Activated T-cell treated with anti-CD3 and anti-CD28 coated beads for 4 hours (primary cell): Measurements from ENCODE around the gene IGSF6.
"Not testable (repeated sequence)": the region's sequence is repeated elsewhere in the genome, so short reads cannot be mapped to it uniquely, and the experiment has no call there.

Source experiments
- DNase-seq: peaks from one replicate; pipeline ENCODE4 v3.0.0-alpha.2; 2020

The IGSF6 gene

DNA sequence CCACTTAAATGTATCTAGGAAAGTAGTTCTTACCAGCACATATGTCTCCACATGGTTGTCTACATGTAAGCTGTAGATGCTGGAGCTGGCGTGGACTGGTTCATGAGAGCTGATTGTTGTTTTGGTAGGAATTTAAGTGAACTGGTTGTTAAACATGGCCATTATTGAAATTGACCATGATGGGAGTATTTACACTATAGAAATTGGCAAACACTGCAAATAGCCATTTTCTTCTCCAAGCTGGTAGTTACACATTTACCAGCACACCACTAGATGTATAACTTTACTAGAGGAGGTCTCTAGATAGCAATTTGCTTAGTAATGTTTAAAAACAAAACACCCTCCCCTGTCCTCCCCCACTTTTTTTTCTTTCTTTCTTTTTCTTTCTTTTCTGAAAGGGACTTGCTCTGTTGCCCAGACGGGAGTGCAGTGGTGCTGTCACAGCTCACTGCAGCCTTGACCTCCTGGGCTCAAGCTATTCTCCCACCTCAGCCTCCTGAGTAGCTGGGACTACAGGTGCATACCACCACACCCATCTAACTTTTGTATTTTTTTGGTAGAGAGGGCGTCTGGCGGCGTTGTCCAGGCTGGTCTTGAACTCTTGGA, 24.2 kb downstream of the IGSF6 start:
- DNase-seq, result no peak

- DNase-seq, result no peak
Measured at GRCh38 chr16:21626659-21627277, 25.6 kb downstream of the IGSF6 start.

- DNase-seq, result no peak
Measured at GRCh38 chr16:21625026-21625425, 27.4 kb downstream of the IGSF6 start.

DNA sequence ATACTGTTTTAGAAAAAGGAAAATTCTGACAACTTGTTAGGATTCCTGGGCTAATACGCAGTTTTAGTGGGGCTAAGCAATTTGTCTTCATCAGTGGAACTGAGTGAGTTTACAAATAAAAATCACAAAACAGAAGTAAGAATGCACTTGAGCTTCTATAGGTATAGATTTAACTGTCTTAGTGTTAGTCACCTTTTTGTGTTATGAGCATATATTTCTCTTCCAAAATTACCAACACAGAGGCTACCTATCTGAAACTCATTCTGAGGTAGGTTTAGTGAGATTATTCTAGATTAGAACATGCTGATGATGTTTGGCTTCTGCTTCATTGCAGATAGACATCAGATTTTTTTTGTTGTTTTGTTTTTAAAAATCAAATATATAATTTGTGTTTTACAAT, 29.9 kb downstream of the IGSF6 start:
- no peak for DNase-seq

GRCh38 chr16:21620592-21620991, 31.8 kb downstream of the IGSF6 start:
- DNase-seq, result no peak

- no peak for DNase-seq
Measured at GRCh38 chr16:21619765-21620425, 32.5 kb downstream of the IGSF6 start.

DNA sequence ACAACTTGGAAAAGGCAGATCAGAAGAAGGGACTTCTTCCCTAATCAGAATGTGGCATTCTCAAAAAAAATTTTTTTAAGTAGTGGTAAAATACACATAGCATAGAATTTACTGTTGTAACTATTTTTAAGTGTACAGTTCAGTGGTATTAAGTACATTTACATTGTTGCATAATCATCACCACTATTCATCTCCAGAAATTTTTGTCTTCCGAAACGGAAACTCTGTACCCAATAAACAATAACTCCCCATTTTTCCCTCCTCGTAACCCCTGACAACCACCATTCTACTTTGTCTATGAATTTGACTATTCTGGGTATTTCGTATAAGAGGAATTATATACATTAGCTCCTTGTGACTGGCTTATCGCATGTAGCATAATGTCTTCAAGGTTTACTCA, 34.1 kb downstream of the IGSF6 start:
- DNase-seq, result no peak

GRCh38 chr16:21617607-21618006, 34.8 kb downstream of the IGSF6 start:
- no peak for DNase-seq

DNA sequence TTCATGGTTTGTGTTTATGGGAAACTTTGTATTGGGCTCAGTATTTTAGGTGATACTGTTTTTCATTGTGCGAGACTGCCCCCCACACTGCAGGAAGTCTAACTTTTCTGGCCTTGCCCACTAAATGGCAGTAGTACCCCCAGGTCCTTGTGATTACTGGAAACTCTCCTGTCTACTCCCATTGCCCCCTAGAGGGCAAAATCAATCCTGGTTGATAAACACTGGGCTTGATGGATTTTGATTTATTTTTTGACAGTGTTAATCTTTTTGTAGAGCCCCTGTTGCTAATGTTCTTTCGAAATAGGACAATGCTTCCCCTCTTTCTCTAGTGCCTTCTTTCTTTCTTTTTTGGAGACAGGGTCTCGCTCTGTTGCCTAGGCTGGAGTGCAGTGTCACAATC, 37.5 kb downstream of the IGSF6 start:
- no peak for DNase-seq

DNA sequence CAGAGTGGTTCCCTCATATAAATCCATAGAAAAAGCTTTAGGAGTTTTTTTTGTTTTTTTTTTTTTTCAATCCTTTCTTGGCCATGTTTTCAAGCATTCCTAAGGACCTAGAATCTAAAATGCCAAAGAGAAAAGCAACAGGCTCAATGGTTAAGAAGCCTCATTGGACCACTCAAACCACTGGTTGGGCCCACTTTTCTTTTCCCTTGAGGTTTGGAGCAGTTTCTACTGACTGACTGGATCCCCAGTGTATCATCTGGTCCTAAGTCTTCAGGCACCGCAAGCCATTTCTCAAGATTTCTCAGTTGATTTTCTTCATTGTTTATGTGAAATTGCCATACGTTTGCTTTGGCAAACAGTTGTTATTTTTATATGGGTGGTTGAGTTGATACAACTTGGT, 38.6 kb downstream of the IGSF6 start:
- DNase-seq, result no peak

- no peak for DNase-seq
Measured at GRCh38 chr16:21613361-21613760, 39.0 kb downstream of the IGSF6 start.

DNA sequence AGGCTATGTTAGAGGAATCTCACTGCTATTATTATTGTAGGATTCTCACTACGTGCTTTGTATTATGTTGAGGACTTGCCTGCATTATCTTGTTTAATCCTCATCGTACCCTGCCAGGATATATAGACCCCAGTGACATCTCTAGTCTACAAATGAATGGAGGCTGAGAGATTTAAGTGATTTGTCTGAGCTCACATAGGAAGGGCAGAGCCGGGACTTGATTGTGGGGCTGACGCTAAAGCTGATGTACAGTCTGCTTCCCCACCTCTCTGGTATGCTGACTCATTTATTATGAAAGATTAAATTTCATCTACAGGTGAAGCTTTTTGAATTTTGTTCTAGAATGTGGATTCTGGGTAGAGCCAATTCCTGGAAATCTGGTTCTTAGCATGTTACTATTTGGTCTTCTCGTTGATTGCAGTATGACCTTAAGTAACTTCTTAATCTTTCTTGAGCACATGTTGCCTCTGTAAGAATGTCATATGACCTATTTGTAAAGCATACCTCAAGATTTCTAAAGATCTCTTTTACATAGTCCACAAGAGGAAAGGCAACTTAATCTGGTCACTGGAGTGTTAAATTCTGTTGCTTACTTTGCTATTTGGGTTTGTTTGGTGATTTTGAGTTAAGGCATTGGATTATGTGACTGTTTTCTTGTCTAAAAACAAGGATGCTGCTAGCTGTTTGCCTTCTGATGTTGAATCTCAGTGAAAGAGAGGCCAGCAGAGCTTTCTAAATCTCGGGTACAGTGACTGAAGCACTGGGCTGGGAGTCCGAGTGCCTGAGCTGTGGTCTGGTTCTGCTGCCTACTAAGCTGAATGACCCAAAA, 40.6 kb downstream of the IGSF6 start:
- no peak for DNase-seq

GRCh38 chr16:21611198-21611555, 41.2 kb downstream of the IGSF6 start:
- no peak for DNase-seq

- no peak for DNase-seq
Measured at GRCh38 chr16:21610766-21611165, 41.6 kb downstream of the IGSF6 start.

DNA sequence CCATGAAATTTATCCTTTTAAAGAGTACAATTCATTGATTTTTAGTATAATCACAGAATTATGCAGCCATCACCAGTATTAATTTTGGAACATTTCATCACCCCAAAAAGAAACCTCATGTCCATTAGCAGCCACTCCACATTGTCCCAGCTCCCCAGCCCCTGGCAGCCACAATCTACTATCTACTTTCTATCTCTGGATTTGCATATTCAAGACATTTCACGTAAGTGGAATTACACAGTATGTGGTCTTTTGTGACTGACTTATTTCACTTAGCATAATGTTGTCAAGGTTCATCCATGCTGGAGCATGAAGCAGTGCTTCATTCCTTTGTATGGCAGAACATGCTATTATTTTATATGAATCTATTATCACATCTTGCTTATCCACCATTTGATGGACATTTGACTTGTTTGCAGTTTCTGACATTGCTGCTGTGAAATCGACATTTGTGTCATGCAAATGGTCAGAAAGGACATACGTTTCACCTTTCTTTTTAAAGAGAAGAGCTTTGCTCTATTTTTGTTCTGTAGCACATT, 42.3 kb downstream of the IGSF6 start:
- no peak for DNase-seq

DNA sequence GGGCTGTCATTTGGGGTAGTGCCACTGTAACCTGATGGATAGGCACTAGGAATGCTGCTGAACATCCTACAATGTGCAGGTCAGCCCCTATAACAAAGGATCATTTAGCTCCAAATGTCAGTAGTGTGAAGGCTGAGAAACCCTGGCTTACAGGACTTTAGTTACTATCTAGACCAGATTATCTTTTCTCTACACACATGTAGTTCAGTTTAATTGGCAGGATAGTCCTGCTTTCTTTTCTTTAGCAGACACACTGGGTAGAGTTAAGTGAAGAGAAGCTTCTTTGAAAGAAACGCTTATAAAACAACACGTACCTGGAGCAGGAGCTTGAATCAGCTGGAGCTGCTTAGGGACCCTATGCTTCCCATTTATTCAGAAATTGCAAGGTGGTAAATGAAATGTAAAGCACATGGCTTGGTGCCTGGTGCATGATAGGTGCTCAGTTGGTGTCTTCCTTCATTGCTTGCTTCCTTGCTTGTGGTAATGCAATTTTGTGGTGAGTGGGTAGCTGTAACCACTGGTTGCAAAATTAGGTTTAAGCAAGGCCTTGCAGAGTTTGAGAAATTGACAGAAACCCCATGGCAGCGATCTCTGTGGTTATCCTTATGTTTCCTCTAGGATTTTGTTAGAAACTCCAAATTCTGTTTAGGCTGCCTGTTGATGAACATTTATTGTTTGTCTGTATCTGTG, 43.6 kb downstream of the IGSF6 start:
- no peak for DNase-seq

- DNase-seq, result not testable (repeated sequence)
Measured at GRCh38 chr16:21605848-21606247, 46.6 kb downstream of the IGSF6 start.

DNA sequence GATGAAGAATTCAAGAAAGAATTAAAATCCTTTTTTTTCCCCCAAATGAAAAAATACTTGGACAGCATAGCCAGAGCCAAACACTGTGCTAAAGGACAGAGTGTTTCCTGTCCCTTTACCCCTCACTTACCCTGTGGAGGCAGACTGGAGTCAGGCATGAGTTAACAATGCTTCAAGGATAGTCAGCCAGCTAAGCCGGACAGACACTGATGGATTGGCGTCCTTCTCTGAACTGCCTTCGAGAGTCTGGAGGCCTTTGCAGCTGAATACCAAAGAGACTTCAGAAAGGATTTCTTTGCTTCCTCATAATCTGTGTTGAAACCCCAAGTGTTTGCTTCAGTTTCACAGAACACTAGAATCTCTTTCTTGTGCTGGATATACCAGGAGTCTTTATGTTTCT, 48.5 kb downstream of the IGSF6 start:
- DNase-seq, result no peak

GRCh38 chr16:21602785-21603184, 49.6 kb downstream of the IGSF6 start:
- DNase-seq, result no peak

DNA sequence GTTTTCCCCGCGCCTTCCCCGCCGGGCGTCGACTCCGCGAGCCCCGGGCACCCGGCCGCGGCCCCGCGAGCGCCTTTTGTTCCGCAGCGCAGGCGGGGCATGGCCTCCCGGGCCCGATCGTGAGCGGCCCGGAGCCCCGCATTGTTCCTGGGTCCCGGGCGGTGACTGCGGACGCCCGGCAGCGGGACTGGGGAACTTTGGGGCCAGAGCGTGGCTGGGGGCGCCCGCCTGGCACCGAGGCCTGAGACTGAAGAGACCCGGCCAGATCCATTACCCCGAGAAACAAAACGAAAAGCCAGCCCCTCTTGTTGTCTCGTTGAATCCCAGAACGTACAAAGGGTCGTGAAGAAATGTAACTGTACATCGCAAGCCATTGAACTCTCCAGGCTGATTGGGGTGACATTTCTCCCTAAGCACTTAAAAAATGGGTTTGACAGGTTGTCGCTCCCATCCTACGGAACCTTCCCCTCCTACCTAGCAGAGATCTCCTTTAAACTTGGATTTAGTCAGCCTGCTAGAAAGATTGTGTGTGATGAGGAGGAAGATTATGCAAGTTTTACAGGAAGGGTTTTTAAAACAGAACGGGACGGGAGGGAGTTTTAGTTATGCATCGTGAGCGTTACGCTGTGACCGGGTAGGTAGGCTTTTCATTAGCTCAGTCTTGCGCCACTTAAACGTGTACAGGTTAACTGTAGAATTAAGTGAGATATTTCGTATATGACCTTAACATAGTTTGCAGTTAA, 52.2 kb downstream of the IGSF6 start:
- no peak for DNase-seq

- DNase-seq, result peak; percentile 88
Measured at GRCh38 chr16:21599122-21600030, 53.0 kb downstream of the IGSF6 start, which contains the start of gene METTL9. TSS of gene METTL9 (plus strand) at chr16:21599577. CDS start at chr16:21599734, 157 bp downstream.
